SK-N-MC (cell line): Measurements from ENCODE around the gene SH3GL2.

Source experiments
- EZH2 ChIP-seq: fragments of 200-600 bp; sonication (generic); IDR thresholded peaks from one replicate; pipeline ENCODE4 v1.6.1; 2017; ENCODE audit warnings: antibody characterized with exemption
- POLR2AphosphoS5 ChIP-seq: IDR thresholded peaks from 2 replicates; pipeline ENCODE4 v1.6.1; 2012; ENCODE audit warnings: mild to moderate bottlenecking, low read depth, low read length, borderline replicate concordance

GRCh38 chr9:17730899-17731298 is 152.0 kb downstream of the SH3GL2 start:
- TF ChIP-seq EZH2 = no peak
- TF ChIP-seq POLR2AphosphoS5 = no peak
